Fibroblast of villous mesenchyme (primary cell): ENCODE data around the gene SPRTN. TPM values are rescaled to one million over a fixed set of nuclear protein-coding genes. Genes with fewer than 3 reads are reported as not detected.

Experiments used
- DNase-seq: peaks from one replicate; pipeline ENCODE4 v3.0.0-alpha.2; 2010; ENCODE audit warnings: low read depth
- H3K4me3 ChIP-seq: 2 replicates; pipeline ENCODE4 v1.5.1; 2011; ENCODE audit warnings: low read depth, mild to moderate bottlenecking, low read length
- total RNA-seq: library from RNA; depleted of rRNA; stranded (reverse); fragments of >200 nt; gene quantifications from 2 replicates; pipeline ENCODE4 v1.2.3, GENCODE V29; 2012
- TF ChIP-seq, protein P1 (sequence below): IDR thresholded peaks from 2 replicates; pipeline ENCODE4 v1.5.1; 2012; ENCODE audit warnings: low read depth, mild to moderate bottlenecking, low read length; ENCODE audit not compliant: insufficient read depth

The SPRTN gene
- total RNA-seq, 1 donor = 23.7 TPM

GRCh38 chr1:231359113-231359512 is 21.0 kb downstream of the SPRTN start:
- H3K4me3 ChIP-seq = no peak overlapping the region
- peak; percentile 92 for DNase-seq
- TF ChIP-seq, protein P1, sequence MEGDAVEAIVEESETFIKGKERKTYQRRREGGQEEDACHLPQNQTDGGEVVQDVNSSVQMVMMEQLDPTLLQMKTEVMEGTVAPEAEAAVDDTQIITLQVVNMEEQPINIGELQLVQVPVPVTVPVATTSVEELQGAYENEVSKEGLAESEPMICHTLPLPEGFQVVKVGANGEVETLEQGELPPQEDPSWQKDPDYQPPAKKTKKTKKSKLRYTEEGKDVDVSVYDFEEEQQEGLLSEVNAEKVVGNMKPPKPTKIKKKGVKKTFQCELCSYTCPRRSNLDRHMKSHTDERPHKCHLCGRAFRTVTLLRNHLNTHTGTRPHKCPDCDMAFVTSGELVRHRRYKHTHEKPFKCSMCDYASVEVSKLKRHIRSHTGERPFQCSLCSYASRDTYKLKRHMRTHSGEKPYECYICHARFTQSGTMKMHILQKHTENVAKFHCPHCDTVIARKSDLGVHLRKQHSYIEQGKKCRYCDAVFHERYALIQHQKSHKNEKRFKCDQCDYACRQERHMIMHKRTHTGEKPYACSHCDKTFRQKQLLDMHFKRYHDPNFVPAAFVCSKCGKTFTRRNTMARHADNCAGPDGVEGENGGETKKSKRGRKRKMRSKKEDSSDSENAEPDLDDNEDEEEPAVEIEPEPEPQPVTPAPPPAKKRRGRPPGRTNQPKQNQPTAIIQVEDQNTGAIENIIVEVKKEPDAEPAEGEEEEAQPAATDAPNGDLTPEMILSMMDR = no peak

GRCh38 chr1:231362325-231362724 is 24.2 kb downstream of the SPRTN start:
- TF ChIP-seq, protein P1 = no peak
- no peak overlapping the region for H3K4me3 ChIP-seq
- no peak for DNase-seq

DNA sequence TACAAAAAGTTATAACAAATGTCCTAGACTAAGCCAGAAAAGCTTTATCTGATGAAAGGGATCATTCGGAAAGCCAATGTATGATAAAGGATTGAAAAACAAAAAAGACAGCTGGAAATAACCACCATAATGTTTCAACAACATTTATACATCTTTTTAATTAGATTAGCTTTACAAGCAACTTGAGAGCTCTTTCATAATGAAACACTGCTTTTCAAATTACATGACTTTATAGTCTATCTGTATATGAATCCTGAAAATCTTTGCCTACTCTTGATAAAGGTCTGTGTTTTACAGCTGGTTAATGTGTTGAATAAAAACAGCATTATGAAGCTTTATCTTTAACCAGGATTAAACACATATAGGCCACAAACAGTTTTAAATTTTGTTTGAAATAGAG is 25.5 kb downstream of the SPRTN start:
- no peak overlapping the region for H3K4me3 ChIP-seq
- TF ChIP-seq, protein P1 = no peak
- DNase-seq = peak; percentile 45

DNA sequence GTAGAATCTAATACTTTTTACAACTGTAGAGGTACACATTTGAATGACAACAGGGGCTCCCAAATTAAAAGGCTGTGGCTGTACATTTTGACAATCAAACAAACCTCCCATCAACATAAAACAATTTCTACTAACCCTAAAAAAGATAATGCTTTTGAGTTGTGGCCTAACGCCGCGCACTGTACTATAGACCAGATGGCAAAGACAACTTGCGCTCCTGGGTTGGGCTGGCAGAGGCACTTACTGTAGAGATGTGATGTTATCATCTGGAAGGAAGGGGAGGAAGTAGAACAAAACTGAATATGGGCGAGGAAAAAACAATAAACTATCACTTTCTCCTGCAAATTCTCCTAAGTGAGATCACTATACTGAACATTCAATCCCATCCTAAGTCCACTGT is 26.1 kb downstream of the SPRTN start:
- no peak for DNase-seq
- H3K4me3 ChIP-seq = no peak overlapping the region
- TF ChIP-seq, protein P1 = no peak

- no peak overlapping the region for H3K4me3 ChIP-seq
- TF ChIP-seq, protein P1 = peak; percentile 16
- DNase-seq = no peak
These were observed 31.2 kb downstream of the SPRTN start for GRCh38 chr1:231369282-231369681.

- TF ChIP-seq, protein P1 = no peak
These were observed 34.4 kb downstream of the SPRTN start for GRCh38 chr1:231372501-231372900.

DNA sequence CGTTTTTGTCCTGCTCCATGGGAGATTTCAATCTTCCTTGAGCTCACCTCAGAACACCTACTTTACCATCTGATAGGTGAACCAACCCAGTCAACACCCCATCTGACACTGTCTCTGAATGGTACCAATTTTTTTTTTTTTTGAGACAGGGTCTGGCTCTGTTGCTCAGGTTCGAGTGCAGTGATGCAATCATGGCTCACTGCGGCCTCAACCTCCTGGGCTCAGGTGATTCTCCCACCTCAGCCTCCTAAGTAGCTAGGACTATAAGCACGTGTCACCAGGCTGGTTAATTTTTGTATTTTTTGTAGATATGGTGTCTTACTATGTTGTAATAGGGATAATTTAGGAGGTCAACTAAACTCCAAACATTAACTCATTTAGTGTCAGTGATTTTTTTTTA is 36.3 kb downstream of the SPRTN start:
- TF ChIP-seq, protein P1 = no peak
- no peak for DNase-seq
- H3K4me3 ChIP-seq = no peak overlapping the region

More at GRCh38 chr1:231372501-231372900, 34.4 kb downstream of the SPRTN start:
- DNase-seq = no peak
- no peak overlapping the region for H3K4me3 ChIP-seq
